Measurements from ENCODE around the gene DLGAP1.

Gene DLGAP1

GRCh38 chr18:3480827-3481573 lies 974.1 kb downstream of the DLGAP1 start:
- no peak overlapping the region for H3K4me3 ChIP-seq (ENCODE audit: low read length)
- no peaks in the 10 kb centered on the region for H4K20me1 ChIP-seq (ENCODE audit: insufficient read depth, low read length)
- H2AFZ ChIP-seq (ENCODE audit: low read depth, low read length), result no peak overlapping the region
- H3K4me2 ChIP-seq (ENCODE audit: low read length), result no peak overlapping the region; the same call in 1 of the 2 replicates
- no peaks in the 10 kb centered on the region for H3K36me3 ChIP-seq (replicated peaks; ENCODE audit: low read depth, low read length)
- peaks cover 34% of the 10 kb centered on the region for H3K4me1 ChIP-seq (ENCODE audit: low read length)
- TF ChIP-seq EZH2phosphoT487 (IDR thresholded peaks at IDR 0.05; ENCODE audit: low read depth) (no peak), CTCF (IDR thresholded peaks at IDR 0.05; ENCODE audit: low read depth, low read length) (no peak)
- H3K9ac ChIP-seq (ENCODE audit: low read length), result no peak overlapping the region
- H3K9me3 ChIP-seq (ENCODE audit: insufficient read depth, low read length), result no peaks in the 10 kb centered on the region
- H3K27me3 ChIP-seq (ENCODE audit: low read depth, low read length), result no peaks in the 10 kb centered on the region
- no peaks in the 10 kb centered on the region for H3K79me2 ChIP-seq (ENCODE audit: low read length)
- no peak overlapping the region for H3K27ac ChIP-seq (ENCODE audit: low read length)

GRCh38 chr18:3479978-3480509 lies 975.1 kb downstream of the DLGAP1 start:
- Histone ChIP-seq H3K4me3 (ENCODE audit: low read length) (no peak overlapping the region), H3K9ac (ENCODE audit: low read length) (no peak overlapping the region), H3K27ac (ENCODE audit: low read length) (no peak overlapping the region), H3K36me3 (replicated peaks; ENCODE audit: low read depth, low read length) (peaks cover 2% of the 10 kb centered on the region), H3K4me2 (ENCODE audit: low read length) (no peak overlapping the region), H2AFZ (ENCODE audit: low read depth, low read length) (no peak overlapping the region), H3K9me3 (ENCODE audit: insufficient read depth, low read length) (peaks cover 1% of the 10 kb centered on the region; the same call in 1 of the 2 replicates), H3K4me1 (ENCODE audit: low read length) (peaks cover 25% of the 10 kb centered on the region), H4K20me1 (ENCODE audit: insufficient read depth, low read length) (no peaks in the 10 kb centered on the region), H3K27me3 (ENCODE audit: low read depth, low read length) (no peaks in the 10 kb centered on the region), H3K79me2 (ENCODE audit: low read length) (no peaks in the 10 kb centered on the region)
- TF ChIP-seq EZH2phosphoT487 (IDR thresholded peaks at IDR 0.05; ENCODE audit: low read depth) (no peak), CTCF (IDR thresholded peaks at IDR 0.05; ENCODE audit: low read depth, low read length) (no peak)

GRCh38 chr18:3478262-3478978 lies 976.7 kb downstream of the DLGAP1 start:
- H2AFZ ChIP-seq (ENCODE audit: low read depth, low read length), result no peak overlapping the region
- no peak for TF ChIP-seq EZH2phosphoT487 (IDR thresholded peaks at IDR 0.05; ENCODE audit: low read depth)
- no peak for TF ChIP-seq CTCF (IDR thresholded peaks at IDR 0.05; ENCODE audit: low read depth, low read length)

More at GRCh38 chr18:3478262-3478978, 976.7 kb downstream of the DLGAP1 start:
- Histone ChIP-seq H3K27ac (ENCODE audit: low read length) (no peak overlapping the region), H3K27me3 (ENCODE audit: low read depth, low read length) (no peaks in the 10 kb centered on the region), H3K79me2 (ENCODE audit: low read length) (no peaks in the 10 kb centered on the region), H3K9ac (ENCODE audit: low read length) (no peak overlapping the region), H4K20me1 (ENCODE audit: insufficient read depth, low read length) (no peaks in the 10 kb centered on the region), H3K4me1 (ENCODE audit: low read length) (peaks cover 27% of the 10 kb centered on the region), H3K4me2 (ENCODE audit: low read length) (no peak overlapping the region), H3K4me3 (ENCODE audit: low read length) (no peak overlapping the region), H3K9me3 (ENCODE audit: insufficient read depth, low read length) (peaks cover 6% of the 10 kb centered on the region; the same call in 1 of the 2 replicates), H3K36me3 (replicated peaks; ENCODE audit: low read depth, low read length) (peaks cover 16% of the 10 kb centered on the region)
